Type B pancreatic cell (in vitro differentiated cells): ENCODE results near the gene ATP8A2. TPM values are rescaled to one million over a fixed set of nuclear protein-coding genes. Genes with fewer than 3 reads are reported as not detected.

ENCODE experiments used
- DNase-seq: peaks from one replicate; pipeline ENCODE4 v3.0.0; 2021; ENCODE audit warnings: mixed read lengths; ENCODE audit not compliant: unreplicated experiment; ENCODE audit errors: extremely low spot score
- H3K27ac Mint-ChIP-seq: 2 replicates; pipeline ENCODE4 v1.8.0; 2021; ENCODE audit warnings: mild to moderate bottlenecking, mixed read lengths
- H3K27me3 Mint-ChIP-seq: 2 replicates; pipeline ENCODE4 v1.8.0; 2021; ENCODE audit warnings: mixed read lengths
- H3K36me3 Mint-ChIP-seq: 2 replicates; pipeline ENCODE4 v1.8.0; 2021; ENCODE audit warnings: mixed read lengths
- H3K4me1 Mint-ChIP-seq: one replicate; pipeline ENCODE4 v1.8.0; 2021; ENCODE audit warnings: mixed read lengths; ENCODE audit not compliant: unreplicated experiment
- H3K4me3 Mint-ChIP-seq: 2 replicates; pipeline ENCODE4 v1.8.0; 2021; ENCODE audit warnings: mild to moderate bottlenecking, mixed read lengths
- H3K9me3 Mint-ChIP-seq: 2 replicates; pipeline ENCODE4 v1.8.0; 2021; ENCODE audit warnings: mixed read lengths
- CTCF ChIP-seq: fragments of 200-600 bp; sonication (generic); conservative IDR thresholded peaks from 2 replicates; pipeline ENCODE4 v1.5.0; 2021; ENCODE audit warnings: antibody characterized with exemption, mild to moderate bottlenecking
- total RNA-seq: library from RNA; stranded (reverse); gene quantifications from 2 replicates; pipeline ENCODE4 v1.2.1, GENCODE V29; 2021; ENCODE audit warnings: low replicate concordance

Gene ATP8A2
- total RNA-seq, 1 donor from 2014 or later, result 13.8 TPM

- DNase-seq, result no peak
- peak overlapping the region; percentile 37 for H3K4me3 Mint-ChIP-seq
- H3K27me3 Mint-ChIP-seq, result peaks cover 48% of the 10 kb centered on the region
- H3K9me3 Mint-ChIP-seq, result no peaks in the 10 kb centered on the region
- H3K27ac Mint-ChIP-seq, result no peak overlapping the region
- no peaks in the 10 kb centered on the region for H3K36me3 Mint-ChIP-seq
- TF ChIP-seq CTCF, result peak; percentile 80
- peaks cover 8% of the 10 kb centered on the region for H3K4me1 Mint-ChIP-seq
Observed at GRCh38 chr13:25375727-25376358, 4.1 kb downstream of the ATP8A2 start.

- no peak for DNase-seq
- H3K9me3 Mint-ChIP-seq, result no peaks in the 10 kb centered on the region
- peaks cover 43% of the 10 kb centered on the region for H3K27me3 Mint-ChIP-seq
- H3K4me3 Mint-ChIP-seq, result no peak overlapping the region
- TF ChIP-seq CTCF, result no peak
- H3K36me3 Mint-ChIP-seq, result no peaks in the 10 kb centered on the region
- no peak overlapping the region for H3K27ac Mint-ChIP-seq
- H3K4me1 Mint-ChIP-seq, result peaks cover 8% of the 10 kb centered on the region
Observed at GRCh38 chr13:25377244-25377962, 5.6 kb downstream of the ATP8A2 start.

DNA sequence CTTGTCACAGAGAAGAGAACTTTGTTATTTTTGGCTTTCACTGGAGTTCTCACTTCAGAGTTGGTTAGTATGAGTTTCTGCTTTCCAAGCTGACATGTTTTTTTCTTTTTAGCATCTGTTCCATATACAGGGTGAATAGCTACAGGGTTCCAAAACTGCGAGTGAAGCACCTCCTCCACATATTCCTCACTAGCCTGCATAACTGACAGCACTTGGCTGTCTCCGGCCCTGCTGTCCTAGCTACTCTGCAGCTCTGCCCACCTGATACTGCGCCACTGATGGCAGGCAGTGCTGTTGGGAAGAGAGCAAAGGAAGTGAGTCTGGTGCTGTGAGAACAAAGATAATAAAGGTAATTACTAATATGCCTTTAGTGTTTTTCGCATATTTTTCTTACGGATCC, 6.8 kb downstream of the ATP8A2 start:
- Mint-ChIP-seq H3K9me3 (no peaks in the 10 kb centered on the region), H3K4me1 (peaks cover 8% of the 10 kb centered on the region), H3K27ac (no peak overlapping the region), H3K4me3 (no peak overlapping the region), H3K36me3 (no peaks in the 10 kb centered on the region), H3K27me3 (peaks cover 32% of the 10 kb centered on the region)
- DNase-seq, result no peak
- no peak for TF ChIP-seq CTCF

GRCh38 chr13:25379011-25379410, 7.2 kb downstream of the ATP8A2 start:
- no peak for TF ChIP-seq CTCF
- H3K36me3 Mint-ChIP-seq, result no peaks in the 10 kb centered on the region
- peaks cover 27% of the 10 kb centered on the region for H3K27me3 Mint-ChIP-seq
- peaks cover 5% of the 10 kb centered on the region for H3K4me1 Mint-ChIP-seq
- H3K27ac Mint-ChIP-seq, result no peak overlapping the region
- no peak overlapping the region for H3K4me3 Mint-ChIP-seq
- DNase-seq, result no peak
- H3K9me3 Mint-ChIP-seq, result no peaks in the 10 kb centered on the region

GRCh38 chr13:25380082-25380481, 8.3 kb downstream of the ATP8A2 start:
- DNase-seq, result no peak
- TF ChIP-seq CTCF, result no peak
- H3K9me3 Mint-ChIP-seq, result no peaks in the 10 kb centered on the region
- peak overlapping the region; percentile 35 for H3K27ac Mint-ChIP-seq
- no peaks in the 10 kb centered on the region for H3K36me3 Mint-ChIP-seq
- H3K4me3 Mint-ChIP-seq, result peak overlapping the region; percentile 42
- H3K4me1 Mint-ChIP-seq, result no peaks in the 10 kb centered on the region
- H3K27me3 Mint-ChIP-seq, result peaks cover 16% of the 10 kb centered on the region
